Activated CD8-positive, alpha-beta T cell treated with anti-CD3 and anti-CD28 coated beads for 36 hours (primary cell): Measurements from ENCODE around the gene NDUFS6. TPM values are rescaled to one million over a fixed set of nuclear protein-coding genes. Genes with fewer than 3 reads are reported as not detected.
"Not testable (repeated sequence)": the region's sequence is repeated elsewhere in the genome, so short reads cannot be mapped to it uniquely, and the experiment has no call there.

ENCODE experiments used
- ATAC-seq: fragments of 200-7000 bp; cut with Tn5 transposase; one replicate; pipeline ENCODE4 v1.10.0; 2021; ENCODE audit warnings: mild to moderate bottlenecking, moderate library complexity
- CTCF ChIA-PET: fragments of 350-600 bp; sonication (Branson Sonifier 250); formaldehyde crosslinking; loops from one replicate; lab custom pipeline; 2021; ENCODE audit warnings: antibody characterized with exemption; lab: Charles Lee
- POLR2A ChIA-PET: fragments of 350-600 bp; sonication (Branson Sonifier 250); formaldehyde crosslinking; loops from one replicate; lab custom pipeline; 2021; ENCODE audit warnings: antibody characterized with exemption; lab: Charles Lee
- DNase-seq: peaks from one replicate; pipeline ENCODE4 v3.0.0-alpha.2; 2020
- H3K27ac Mint-ChIP-seq: one replicate; pipeline ENCODE4 v1.8.0; 2021; ENCODE audit warnings: mild to moderate bottlenecking, mixed read lengths
- H3K27me3 Mint-ChIP-seq: one replicate; pipeline ENCODE4 v1.8.0; 2021; ENCODE audit warnings: mixed read lengths
- H3K36me3 Mint-ChIP-seq: one replicate; pipeline ENCODE4 v1.8.0; 2021; ENCODE audit warnings: low read depth, mixed read lengths
- H3K4me1 Mint-ChIP-seq: one replicate; pipeline ENCODE4 v1.8.0; 2021; ENCODE audit warnings: low read depth, mixed read lengths
- H3K4me3 Mint-ChIP-seq: one replicate; pipeline ENCODE4 v1.8.0; 2021; ENCODE audit warnings: mild to moderate bottlenecking, moderate library complexity, mixed read lengths
- H3K9me3 Mint-ChIP-seq: one replicate; pipeline ENCODE4 v1.8.0; 2021; ENCODE audit warnings: mixed read lengths
- CTCF ChIP-seq: fragments of 200-600 bp; IDR thresholded peaks from one replicate; pipeline ENCODE4 v1.8.0; 2022; ENCODE audit warnings: antibody characterized with exemption, mild to moderate bottlenecking
- intact Hi-C: fragments of 100-400 bp; cut with micrococcal nuclease; formaldehyde crosslinking; loops from one replicate; pipeline ENCODE4 v1.10.0; 2022
- total RNA-seq, 2 experiments: library from RNA; stranded (reverse); gene quantifications; one replicate each; pipeline ENCODE4 v1.2.3, GENCODE V29; 2021

NDUFS6 gene
- total RNA-seq, 2 experiments from 2014 or later = 32.2 to 39.1 TPM

GRCh38 chr5:1838013-1838412 lies 36.8 kb downstream of the NDUFS6 start:
- Mint-ChIP-seq H3K4me1 (no peaks in the 10 kb centered on the region), H3K36me3 (no peaks in the 10 kb centered on the region), H3K4me3 (no peak overlapping the region), H3K9me3 (no peaks in the 10 kb centered on the region), H3K27ac (no peak overlapping the region), H3K27me3 (peaks cover 11% of the 10 kb centered on the region)
- no peak for ATAC-seq
- DNase-seq = no peak
- intact Hi-C loops = no loop called here
- TF ChIP-seq CTCF = no peak
- CTCF ChIA-PET = no interaction called here
- POLR2A ChIA-PET = no interaction called here

GRCh38 chr5:1840071-1840547 lies 38.9 kb downstream of the NDUFS6 start:
- no peak overlapping the region for H3K4me3 Mint-ChIP-seq
- ChIA-PET POLR2A (no interaction called here), CTCF (no interaction called here)
- intact Hi-C loops = no loop called here
- peaks cover 11% of the 10 kb centered on the region for H3K27me3 Mint-ChIP-seq
- no peak for TF ChIP-seq CTCF
- ATAC-seq (no peak), DNase-seq (no peak)
- no peak overlapping the region for H3K27ac Mint-ChIP-seq
- no peaks in the 10 kb centered on the region for H3K4me1 Mint-ChIP-seq
- no peaks in the 10 kb centered on the region for H3K9me3 Mint-ChIP-seq
- no peaks in the 10 kb centered on the region for H3K36me3 Mint-ChIP-seq

GRCh38 chr5:1840741-1841521 lies 39.7 kb downstream of the NDUFS6 start:
- ATAC-seq = no peak
- DNase-seq = no peak
- no peaks in the 10 kb centered on the region for H3K4me1 Mint-ChIP-seq
- no peaks in the 10 kb centered on the region for H3K36me3 Mint-ChIP-seq
- H3K9me3 Mint-ChIP-seq = no peaks in the 10 kb centered on the region
- peaks cover 11% of the 10 kb centered on the region for H3K27me3 Mint-ChIP-seq
- H3K27ac Mint-ChIP-seq = no peak overlapping the region
- TF ChIP-seq CTCF = no peak
- ChIA-PET CTCF (interaction anchor here (1.0 kb wide), 1 partner anchor 102 kb away, joined by 3 read pairs; no protein-coding TSS in a partner anchor), POLR2A (no interaction called here)
- intact Hi-C loops = no loop called here
- no peak overlapping the region for H3K4me3 Mint-ChIP-seq

GRCh38 chr5:1842004-1842819 lies 41.0 kb downstream of the NDUFS6 start:
- Mint-ChIP-seq H3K27ac (no peak overlapping the region), H3K4me1 (no peaks in the 10 kb centered on the region), H3K4me3 (no peak overlapping the region), H3K27me3 (peaks cover 11% of the 10 kb centered on the region), H3K36me3 (no peaks in the 10 kb centered on the region), H3K9me3 (no peaks in the 10 kb centered on the region)
- no peak for TF ChIP-seq CTCF
- ChIA-PET POLR2A (no interaction called here), CTCF (no interaction called here)
- no peak for DNase-seq
- intact Hi-C loops = no loop called here
- no peak for ATAC-seq

GRCh38 chr5:1843761-1844160 lies 42.6 kb downstream of the NDUFS6 start:
- H3K9me3 Mint-ChIP-seq, H3K27ac Mint-ChIP-seq, ATAC-seq, H3K4me1 Mint-ChIP-seq, POLR2A ChIA-PET, H3K36me3 Mint-ChIP-seq, intact Hi-C loops, CTCF ChIA-PET, H3K4me3 Mint-ChIP-seq, DNase-seq: not testable (repeated sequence)
- peaks cover 15% of the 10 kb centered on the region for H3K27me3 Mint-ChIP-seq
